H9 (cell line): Measurements from ENCODE around the gene CREB3L2. TPM values are rescaled to one million over a fixed set of nuclear protein-coding genes. Genes with fewer than 3 reads are reported as not detected.

ENCODE experiments used
- DNase-seq: peaks from one replicate; pipeline ENCODE4 v3.0.0-alpha.2; 2017
- H2AFZ ChIP-seq: one replicate; pipeline ENCODE4 v1.6.1; 2013; ENCODE audit warnings: mild to moderate bottlenecking, low read length, control low read depth, moderate library complexity
- H2AK5ac ChIP-seq: 2 replicates; pipeline ENCODE4 v1.6.1; 2013; ENCODE audit warnings: low read length, control low read depth, mixed read lengths; ENCODE audit not compliant: insufficient read length
- H2BK120ac ChIP-seq: one replicate; pipeline ENCODE4 v1.6.1; 2013; ENCODE audit warnings: low read depth, mild to moderate bottlenecking, low read length, control low read depth, inconsistent platforms; ENCODE audit not compliant: poor library complexity, severe bottlenecking
- H2BK12ac ChIP-seq: 2 replicates; pipeline ENCODE4 v1.6.1; 2013; ENCODE audit warnings: low read length, control low read depth, mixed read lengths, low read depth; ENCODE audit not compliant: insufficient read length
- H2BK15ac ChIP-seq: 2 replicates; pipeline ENCODE4 v1.6.1; 2013; ENCODE audit warnings: low read depth, low read length, control low read depth
- H2BK20ac ChIP-seq: one replicate; pipeline ENCODE4 v1.6.1; 2013; ENCODE audit warnings: low read depth, mild to moderate bottlenecking, low read length, control low read depth, inconsistent platforms; ENCODE audit not compliant: poor library complexity, severe bottlenecking
- H2BK5ac ChIP-seq: 2 replicates; pipeline ENCODE4 v1.6.1; 2013; ENCODE audit warnings: low read length, control low read depth, mixed read lengths; ENCODE audit not compliant: insufficient read length
- H3K14ac ChIP-seq: 2 replicates; pipeline ENCODE4 v1.6.1; 2013; ENCODE audit warnings: low read length, control low read depth; ENCODE audit not compliant: insufficient read depth
- H3K18ac ChIP-seq: 2 replicates; pipeline ENCODE4 v1.6.1; 2013; ENCODE audit warnings: low read depth, mild to moderate bottlenecking, mixed read lengths, low read length, control low read depth; ENCODE audit not compliant: insufficient read length
- H3K23ac ChIP-seq: 2 replicates; pipeline ENCODE4 v1.6.1; 2013; ENCODE audit warnings: low read length, control low read depth, mixed read lengths, low read depth; ENCODE audit not compliant: insufficient read length
- H3K23me2 ChIP-seq: 2 replicates; pipeline ENCODE4 v1.6.1; 2013; ENCODE audit warnings: low read depth, mild to moderate bottlenecking, mixed read lengths, low read length, control low read depth; ENCODE audit not compliant: insufficient read length, poor library complexity, severe bottlenecking
- H3K27ac ChIP-seq: 2 replicates; pipeline ENCODE4 v1.5.1; 2013; ENCODE audit warnings: low read length, control low read depth, mixed read lengths, low read depth; ENCODE audit not compliant: insufficient read length
- H3K27me3 ChIP-seq: 2 replicates; pipeline ENCODE4 v1.6.1; 2013; ENCODE audit warnings: low read length, control low read depth, inconsistent platforms; ENCODE audit not compliant: insufficient read depth
- H3K4ac ChIP-seq: 2 replicates; pipeline ENCODE4 v1.6.1; 2013; ENCODE audit warnings: low read depth, mild to moderate bottlenecking, control low read depth, inconsistent platforms, low read length, moderate library complexity
- H3K4me1 ChIP-seq: 2 replicates; pipeline ENCODE4 v1.6.1; 2013; ENCODE audit warnings: low read length, control low read depth, inconsistent platforms; ENCODE audit not compliant: insufficient read depth
- H3K4me2 ChIP-seq: 2 replicates; pipeline ENCODE4 v1.6.1; 2013; ENCODE audit warnings: low read length, control low read depth, mixed read lengths; ENCODE audit not compliant: insufficient read length, insufficient read depth
- H3K56ac ChIP-seq: 2 replicates; pipeline ENCODE4 v1.6.1; 2013; ENCODE audit warnings: low read depth, mild to moderate bottlenecking, mixed read lengths, low read length, control low read depth; ENCODE audit not compliant: insufficient read length
- H3K79me1 ChIP-seq: 2 replicates; pipeline ENCODE4 v1.6.1; 2013; ENCODE audit warnings: low read depth, mild to moderate bottlenecking, moderate library complexity, low read length, control low read depth, inconsistent platforms; ENCODE audit not compliant: insufficient read depth, poor library complexity, severe bottlenecking
- H3K79me2 ChIP-seq: 2 replicates; pipeline ENCODE4 v1.6.1; 2013; ENCODE audit warnings: low read length, control low read depth, inconsistent platforms; ENCODE audit not compliant: insufficient read depth
- H3K9ac ChIP-seq: 2 replicates; pipeline ENCODE4 v1.6.1; 2013; ENCODE audit warnings: low read length, control low read depth, mixed read lengths; ENCODE audit not compliant: insufficient read length; ENCODE audit errors: extremely low read depth
- H3K9me3 ChIP-seq: one replicate; pipeline ENCODE4 v1.6.1; 2013; ENCODE audit warnings: low read depth, low read length, inconsistent platforms; ENCODE audit not compliant: control insufficient read depth
- H3T11ph ChIP-seq: one replicate; pipeline ENCODE4 v1.6.1; 2013; ENCODE audit warnings: mild to moderate bottlenecking, low read length, control low read depth, inconsistent platforms
- H4K20me1 ChIP-seq: one replicate; pipeline ENCODE4 v1.6.1; 2013; ENCODE audit not compliant: control insufficient read depth, insufficient read length, insufficient read depth
- H4K5ac ChIP-seq: 2 replicates; pipeline ENCODE4 v1.6.1; 2013; ENCODE audit warnings: low read depth, mild to moderate bottlenecking, mixed read lengths, low read length, control low read depth; ENCODE audit not compliant: insufficient read length
- H4K8ac ChIP-seq: replicated peaks from 2 replicates; pipeline ENCODE4 v1.6.1; 2013; ENCODE audit warnings: low read length, control low read depth, mixed read lengths, low read depth; ENCODE audit not compliant: insufficient read length
- H4K91ac ChIP-seq: 2 replicates; pipeline ENCODE4 v1.6.1; 2013; ENCODE audit warnings: low read depth, mild to moderate bottlenecking, moderate library complexity, mixed read lengths, low read length, control low read depth; ENCODE audit not compliant: insufficient read length
- H3K27ac Mint-ChIP-seq, 3 experiments: 2 replicates in 2 of 3; 3 replicates in 1 of 3; pipeline ENCODE4 v1.8.0; 2020 to 2021; ENCODE audit warnings: mixed read lengths in 3 of 3, mild to moderate bottlenecking in 1 of 3, moderate library complexity in 1 of 3
- H3K27me3 Mint-ChIP-seq: 2 replicates; pipeline ENCODE4 v1.8.0; 2021; ENCODE audit warnings: low read depth, mild to moderate bottlenecking, moderate library complexity, mixed read lengths
- H3K36me3 Mint-ChIP-seq, 3 experiments: 2 replicates in 2 of 3; 3 replicates in 1 of 3; pipeline ENCODE4 v1.8.0; 2020 to 2021; ENCODE audit warnings: low read depth in 3 of 3, mixed read lengths in 3 of 3; ENCODE audit not compliant: insufficient read depth in 1 of 3
- H3K4me1 Mint-ChIP-seq, 2 experiments: 2 replicates each; pipeline ENCODE4 v1.8.0; 2020; ENCODE audit warnings: mixed read lengths in 2 of 2
- H3K4me3 Mint-ChIP-seq, 2 experiments: 2 replicates in 1 of 2; 3 replicates in 1 of 2; pipeline ENCODE4 v1.8.0; 2020 to 2021; ENCODE audit warnings: mild to moderate bottlenecking in 2 of 2, mixed read lengths in 2 of 2, moderate library complexity in 1 of 2
- H3K9me3 Mint-ChIP-seq, 2 experiments: 2 replicates in 1 of 2; 3 replicates in 1 of 2; pipeline ENCODE4 v1.8.0; 2020; ENCODE audit warnings: mild to moderate bottlenecking in 2 of 2, mixed read lengths in 2 of 2, moderate library complexity in 1 of 2
- CTCF ChIP-seq: fragments of 200-600 bp; sonication (generic); conservative IDR thresholded peaks from 3 replicates; pipeline ENCODE4 v1.8.0; 2021; ENCODE audit warnings: antibody characterized with exemption, mild to moderate bottlenecking
- WGBS: extraction: QIAGEN DNeasy Blood & Tissue Kit; methylation state at CpG from one replicate; pipeline ENCODE4 v1.1.7; 2013; ENCODE audit warnings: missing lambda C conversion rate, low lambda C conversion rate, mixed read lengths; ENCODE audit not compliant: insufficient read length; ENCODE audit errors: extremely low coverage; 5-methylcytosine and 5-hydroxymethylcytosine counted together
- total RNA-seq: library from RNA; stranded (reverse); gene quantifications from 2 replicates; pipeline ENCODE4 v1.2.1, GENCODE V29; 2021

Gene CREB3L2
- total RNA-seq, 1 experiment from 2014 or later: 60.7 TPM

GRCh38 chr7:137949416-137950262 lies 52.2 kb downstream of the CREB3L2 start:
- Histone ChIP-seq H3K56ac (no peak overlapping the region), H3K23me2 (no peaks in the 10 kb centered on the region), H2AFZ (no peak overlapping the region), H4K8ac (no peak overlapping the region), H3K9me3 (no peaks in the 10 kb centered on the region), H2AK5ac (no peak overlapping the region), H4K20me1 (no peaks in the 10 kb centered on the region), H3K4ac (no peak overlapping the region), H3K4me1 (peaks cover 7% of the 10 kb centered on the region; the same call in 1 of the 2 replicates), H2BK5ac (no peak overlapping the region), H2BK120ac (no peak overlapping the region), H3K9ac (no peak overlapping the region), H3K18ac (no peak overlapping the region), H2BK12ac (no peak overlapping the region), H3K79me1 (no peaks in the 10 kb centered on the region), H3K27me3 (no peaks in the 10 kb centered on the region), H3K27ac (no peak overlapping the region), H3K23ac (no peak overlapping the region), H3T11ph (no peak overlapping the region), H3K79me2 (peaks cover 4% of the 10 kb centered on the region; the same call in 1 of the 2 replicates), H2BK20ac (no peak overlapping the region), H3K4me2 (no peak overlapping the region), H4K91ac (no peak overlapping the region), H4K5ac (no peak overlapping the region), H2BK15ac (no peak overlapping the region), H3K14ac (no peak overlapping the region)
- Mint-ChIP-seq H3K27ac (0 out of 7 replicates have a peak overlapping the region, but pooled peaks of 1 of the 3 experiments have one; percentile 26), H3K9me3 (no peaks in the 10 kb centered on the region), H3K4me1 (peaks cover 35 to 47% of the 10 kb centered on the region in 2 experiments), H3K27me3 (no peaks in the 10 kb centered on the region), H3K4me3 (no peak overlapping the region), H3K36me3 (peaks cover 0 to 5% (median 0%) of the 10 kb centered on the region in 3 experiments; a peak in 1 of 7 replicates)
- TF ChIP-seq CTCF: no peak
- DNase-seq: no peak
- WGBS: no CpG with 5 or more reads among the region's 6 CpGs
